Epithelial cell of esophagus (primary cell): ENCODE results near the gene FAM210A.
"Not testable (repeated sequence)": the region's sequence is repeated elsewhere in the genome, so short reads cannot be mapped to it uniquely, and the experiment has no call there.

Experiments
- DNase-seq: peaks from one replicate; pipeline ENCODE4 v3.0.0; 2010; ENCODE audit warnings: low read depth
- H3K4me3 ChIP-seq: 2 replicates; pipeline ENCODE4 v1.5.1; 2011; ENCODE audit warnings: mild to moderate bottlenecking, low read length, control low read depth
- CTCF ChIP-seq: IDR thresholded peaks from 2 replicates; pipeline ENCODE4 v1.5.1; 2011; ENCODE audit warnings: low read depth, mild to moderate bottlenecking, low read length, control low read depth, inconsistent platforms; ENCODE audit not compliant: insufficient read depth; ENCODE audit errors: missing control alignments

The FAM210A gene

GRCh38 chr18:13756261-13756660, 29.9 kb upstream of the FAM210A start:
- DNase-seq, result no peak
- no peak for TF ChIP-seq CTCF
- no peak overlapping the region for H3K4me3 ChIP-seq

GRCh38 chr18:13751599-13751998, 25.2 kb upstream of the FAM210A start:
- not testable (repeated sequence) for DNase-seq, H3K4me3 ChIP-seq

- no peak overlapping the region for H3K4me3 ChIP-seq
- DNase-seq, result no peak
- TF ChIP-seq CTCF, result no peak
Measured at GRCh38 chr18:13746633-13747032, 20.3 kb upstream of the FAM210A start.

GRCh38 chr18:13745696-13746095, 19.3 kb upstream of the FAM210A start:
- no peak for DNase-seq
- no peak for TF ChIP-seq CTCF
- H3K4me3 ChIP-seq, result no peak overlapping the region

GRCh38 chr18:13735681-13736080, 9.3 kb upstream of the FAM210A start:
- no peak overlapping the region for H3K4me3 ChIP-seq
- no peak for DNase-seq
- TF ChIP-seq CTCF, result no peak

- no peak for TF ChIP-seq CTCF
- DNase-seq, result no peak
- H3K4me3 ChIP-seq, result no peak overlapping the region
Measured at GRCh38 chr18:13730481-13730880, 4.1 kb upstream of the FAM210A start.

GRCh38 chr18:13726972-13727331, 594 bp upstream of the FAM210A start:
- H3K4me3 ChIP-seq, result peak overlapping the region; percentile 97
- TF ChIP-seq CTCF, result no peak
- DNase-seq, result peak; percentile 60

GRCh38 chr18:13725566-13726231, 659 bp downstream of the FAM210A start:
- DNase-seq, result peak; percentile 26
- TF ChIP-seq CTCF, result no peak

More at GRCh38 chr18:13725566-13726231, 659 bp downstream of the FAM210A start:
- peak overlapping the region; percentile 97 for H3K4me3 ChIP-seq
